DOHH2 (cell line): Measurements from ENCODE around the gene BTBD2.
"Not testable (repeated sequence)": the region's sequence is repeated elsewhere in the genome, so short reads cannot be mapped to it uniquely, and the experiment has no call there.

Source experiments
- H3F3A ChIP-seq: fragments of 200-600 bp; sonication (generic), shearing (Covaris generic); 2 replicates; pipeline ENCODE4 v1.6.0; 2016; ENCODE audit warnings: antibody characterized with exemption, mild to moderate bottlenecking; ENCODE audit not compliant: control insufficient read depth, insufficient read depth
- H3K27ac ChIP-seq: fragments of 200-600 bp; sonication (generic); 2 replicates; pipeline ENCODE4 v1.5.1; 2014; ENCODE audit warnings: low read depth, mild to moderate bottlenecking, low read length, moderate library complexity
- H3K27me3 ChIP-seq: fragments of 200-600 bp; sonication (generic); 2 replicates; pipeline ENCODE4 v1.6.1; 2014; ENCODE audit warnings: mild to moderate bottlenecking, low read length, mixed read lengths; ENCODE audit not compliant: control insufficient read depth
- H3K36me3 ChIP-seq: fragments of 200-600 bp; sonication (generic); 2 replicates; pipeline ENCODE4 v1.6.1; 2014; ENCODE audit warnings: mild to moderate bottlenecking, low read length, moderate library complexity, mixed read lengths; ENCODE audit not compliant: control insufficient read depth
- H3K4me1 ChIP-seq: fragments of 200-600 bp; sonication (generic); 2 replicates; pipeline ENCODE4 v1.6.1; 2014; ENCODE audit warnings: mild to moderate bottlenecking, low read length, mixed read lengths; ENCODE audit not compliant: control insufficient read depth
- H3K4me2 ChIP-seq: fragments of 200-600 bp; sonication (generic); 2 replicates; pipeline ENCODE4 v1.6.0; 2014; ENCODE audit warnings: mild to moderate bottlenecking, low read length, moderate library complexity
- H3K4me3 ChIP-seq: fragments of 200-600 bp; sonication (generic); 2 replicates; pipeline ENCODE4 v1.5.1; 2014; ENCODE audit warnings: mild to moderate bottlenecking, low read length, mixed read lengths
- H3K79me2 ChIP-seq: fragments of 200-600 bp; sonication (generic); 2 replicates; pipeline ENCODE4 v1.6.1; 2014; ENCODE audit warnings: mild to moderate bottlenecking, low read length, mixed read lengths; ENCODE audit not compliant: control insufficient read depth
- H3K9me2 ChIP-seq: fragments of 200-600 bp; sonication (generic); replicated peaks from 2 replicates; pipeline ENCODE4 v1.6.1; 2014; ENCODE audit warnings: mild to moderate bottlenecking, low read length, mixed read lengths; ENCODE audit not compliant: control insufficient read depth
- H3K9me3 ChIP-seq: fragments of 200-600 bp; sonication (generic); 2 replicates; pipeline ENCODE4 v1.6.1; 2014; ENCODE audit warnings: antibody characterized with exemption, low read length, mixed read lengths; ENCODE audit not compliant: control insufficient read depth, insufficient read depth
- H4K20me1 ChIP-seq: fragments of 200-600 bp; sonication (generic); 2 replicates; pipeline ENCODE4 v1.6.0; 2014; ENCODE audit warnings: low read depth, mild to moderate bottlenecking, antibody characterized with exemption, low read length, moderate library complexity; ENCODE audit not compliant: control insufficient read depth, insufficient read depth
- EZH2phosphoT487 ChIP-seq: fragments of 200-600 bp; sonication (generic); IDR thresholded peaks from 2 replicates; pipeline ENCODE4 v1.6.1; 2017; ENCODE audit warnings: borderline replicate concordance, mild to moderate bottlenecking, antibody characterized with exemption, low read length, moderate library complexity, mixed read lengths
- TF ChIP-seq, protein P1 (sequence below): fragments of 200-600 bp; sonication (generic); IDR thresholded peaks from one replicate; pipeline ENCODE4 v1.5.1; 2014; ENCODE audit warnings: antibody characterized with exemption, mild to moderate bottlenecking, low read depth, low read length; ENCODE audit not compliant: poor library complexity, severe bottlenecking

Gene BTBD2

DNA sequence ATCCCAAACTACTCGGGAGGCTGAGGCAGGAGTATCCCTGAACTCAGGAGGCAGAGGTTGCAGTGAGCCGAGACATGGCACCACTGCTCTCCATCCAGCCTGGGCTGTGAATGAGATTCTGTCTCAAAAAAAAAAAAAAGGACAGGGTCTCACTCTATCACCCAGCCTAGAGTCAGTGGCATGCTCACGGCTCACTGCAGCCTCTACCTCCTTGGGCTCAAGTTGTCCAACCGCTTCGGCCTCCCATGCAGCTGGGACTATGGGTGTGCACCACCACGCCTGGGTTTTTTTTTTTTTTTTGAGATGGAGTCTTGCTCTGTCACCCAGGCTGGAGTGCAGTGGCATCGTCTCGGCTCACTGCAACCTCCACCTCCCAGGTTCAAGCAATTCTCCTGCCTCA, 20.9 kb upstream of the BTBD2 start:
- peaks cover 42% of the 10 kb centered on the region for H3K36me3 ChIP-seq
- no peak overlapping the region for H3K4me3 ChIP-seq
- H3K27ac ChIP-seq: no peak overlapping the region
- H4K20me1 ChIP-seq: peaks cover 19% of the 10 kb centered on the region
- peaks cover 65% of the 10 kb centered on the region for H3K4me1 ChIP-seq
- peaks cover 10% of the 10 kb centered on the region for H3K27me3 ChIP-seq
- no peaks in the 10 kb centered on the region for H3K9me2 ChIP-seq
- H3F3A ChIP-seq: peaks cover 26% of the 10 kb centered on the region
- H3K4me2 ChIP-seq: no peak overlapping the region
- H3K9me3 ChIP-seq: no peaks in the 10 kb centered on the region
- no peak for TF ChIP-seq EZH2phosphoT487
- H3K79me2 ChIP-seq: peaks cover 13% of the 10 kb centered on the region

DNA sequence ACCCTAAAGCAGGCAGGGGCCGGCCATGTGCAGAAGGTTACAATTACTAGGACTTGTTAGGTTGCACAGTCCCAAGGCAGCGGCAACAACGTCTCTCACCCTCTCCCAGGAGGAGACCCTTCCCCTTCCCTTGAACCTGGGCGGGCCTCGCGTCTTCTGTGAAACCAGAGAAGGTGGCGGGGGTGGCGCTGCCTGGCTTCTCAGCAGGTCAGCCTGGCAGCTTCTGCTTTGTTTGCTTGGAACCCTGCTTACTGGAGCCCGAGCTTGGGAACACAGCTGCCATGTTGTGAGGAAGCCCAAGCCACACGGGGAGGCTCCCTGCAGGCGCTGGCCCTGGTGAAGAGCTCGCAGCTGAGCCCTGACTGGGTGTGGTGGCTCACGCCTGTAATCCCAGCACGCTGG, 20.1 kb upstream of the BTBD2 start:
- Histone ChIP-seq H3K27me3 (peaks cover 10% of the 10 kb centered on the region), H3K4me3 (no peak overlapping the region), H3F3A (peaks cover 26% of the 10 kb centered on the region), H4K20me1 (peaks cover 10% of the 10 kb centered on the region; the same call in 1 of the 2 replicates), H3K9me3 (no peaks in the 10 kb centered on the region), H3K4me2 (no peak overlapping the region), H3K4me1 (peaks cover 57% of the 10 kb centered on the region), H3K36me3 (peaks cover 34% of the 10 kb centered on the region), H3K9me2 (no peaks in the 10 kb centered on the region), H3K79me2 (peaks cover 5% of the 10 kb centered on the region; the same call in 1 of the 2 replicates), H3K27ac (no peak overlapping the region)
- TF ChIP-seq, protein P1, sequence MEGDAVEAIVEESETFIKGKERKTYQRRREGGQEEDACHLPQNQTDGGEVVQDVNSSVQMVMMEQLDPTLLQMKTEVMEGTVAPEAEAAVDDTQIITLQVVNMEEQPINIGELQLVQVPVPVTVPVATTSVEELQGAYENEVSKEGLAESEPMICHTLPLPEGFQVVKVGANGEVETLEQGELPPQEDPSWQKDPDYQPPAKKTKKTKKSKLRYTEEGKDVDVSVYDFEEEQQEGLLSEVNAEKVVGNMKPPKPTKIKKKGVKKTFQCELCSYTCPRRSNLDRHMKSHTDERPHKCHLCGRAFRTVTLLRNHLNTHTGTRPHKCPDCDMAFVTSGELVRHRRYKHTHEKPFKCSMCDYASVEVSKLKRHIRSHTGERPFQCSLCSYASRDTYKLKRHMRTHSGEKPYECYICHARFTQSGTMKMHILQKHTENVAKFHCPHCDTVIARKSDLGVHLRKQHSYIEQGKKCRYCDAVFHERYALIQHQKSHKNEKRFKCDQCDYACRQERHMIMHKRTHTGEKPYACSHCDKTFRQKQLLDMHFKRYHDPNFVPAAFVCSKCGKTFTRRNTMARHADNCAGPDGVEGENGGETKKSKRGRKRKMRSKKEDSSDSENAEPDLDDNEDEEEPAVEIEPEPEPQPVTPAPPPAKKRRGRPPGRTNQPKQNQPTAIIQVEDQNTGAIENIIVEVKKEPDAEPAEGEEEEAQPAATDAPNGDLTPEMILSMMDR: no peak
- no peak for TF ChIP-seq EZH2phosphoT487

DNA sequence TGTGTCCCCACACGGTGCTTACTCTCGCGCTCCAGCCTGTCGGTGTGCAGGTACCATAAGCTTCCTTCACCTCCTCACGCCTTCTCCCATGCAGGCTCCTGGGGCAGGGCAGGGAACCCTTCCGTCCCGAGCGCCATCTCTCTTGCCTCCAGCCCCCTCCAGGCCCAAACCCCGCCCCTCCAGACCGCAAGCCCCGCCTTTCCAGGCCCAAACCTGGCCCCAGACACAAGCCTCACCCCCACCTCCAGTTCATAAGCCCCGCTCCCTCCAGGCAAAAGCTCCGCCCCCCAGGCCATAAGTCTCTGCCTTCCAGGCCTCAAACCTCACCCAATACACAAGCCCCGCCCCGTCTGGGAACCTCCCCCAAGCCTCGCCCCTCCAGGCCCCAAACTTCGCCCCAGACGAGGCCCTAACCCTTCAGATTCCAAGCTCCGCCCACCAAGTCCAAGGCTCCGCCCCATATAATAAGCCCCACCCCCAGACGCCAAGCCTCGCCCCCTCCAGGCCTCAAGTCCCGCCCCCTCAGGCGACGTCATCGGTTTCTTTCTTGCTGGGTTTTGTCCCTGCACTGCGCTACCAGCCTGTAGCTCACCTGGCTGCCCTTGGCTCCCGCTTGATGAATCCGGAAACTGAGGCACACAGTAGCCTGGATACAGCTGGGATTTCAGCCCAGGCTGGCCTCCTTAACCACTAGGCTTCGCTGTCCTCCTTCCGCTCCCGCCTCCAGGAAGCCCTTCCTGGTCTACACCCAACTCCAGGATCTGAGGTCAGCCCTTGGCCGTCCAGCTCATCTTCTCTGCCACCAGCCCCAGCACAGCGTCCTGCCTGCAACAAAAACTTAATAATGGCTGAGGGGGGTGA, 19.4 kb upstream of the BTBD2 start:
- Histone ChIP-seq H3K27ac (no peak overlapping the region), H3K4me2 (peak overlapping the region; percentile 28), H3K36me3 (peaks cover 28% of the 10 kb centered on the region), H3K9me2 (no peaks in the 10 kb centered on the region), H3K9me3 (no peaks in the 10 kb centered on the region), H3K4me1 (peaks cover 51% of the 10 kb centered on the region), H3K27me3 (peaks cover 10% of the 10 kb centered on the region), H3F3A (peaks cover 26% of the 10 kb centered on the region), H3K79me2 (no peaks in the 10 kb centered on the region), H3K4me3 (no peak overlapping the region), H4K20me1 (0 out of 2 replicates have a peak, but pooled peaks cover 5% of the 10 kb centered on the region)
- no peak for TF ChIP-seq EZH2phosphoT487
- TF ChIP-seq, protein P1: no peak

DNA sequence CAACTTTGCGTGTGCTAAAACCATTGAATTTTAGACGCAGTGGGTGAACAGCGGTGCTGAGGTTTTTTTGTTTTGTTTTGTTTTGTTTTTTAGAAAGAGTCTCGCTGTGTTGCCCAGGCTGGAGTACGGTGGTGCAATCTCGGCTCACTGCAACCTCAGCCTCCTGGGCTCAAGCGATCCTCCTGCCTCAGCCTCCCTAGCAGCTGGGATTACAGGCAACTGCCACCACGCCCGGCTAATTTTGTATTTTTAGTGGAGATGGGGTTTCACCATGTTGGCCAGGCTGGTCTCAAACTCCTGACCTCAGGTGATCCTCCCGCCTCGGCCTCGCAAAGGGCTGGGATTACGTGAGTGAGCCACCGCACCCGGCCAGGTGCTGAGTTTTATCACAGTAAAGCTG, 18.7 kb upstream of the BTBD2 start:
- not testable (repeated sequence) for H3K27me3 ChIP-seq, H4K20me1 ChIP-seq, H3K27ac ChIP-seq, H3K79me2 ChIP-seq, H3K4me3 ChIP-seq, H3K9me2 ChIP-seq, H3K9me3 ChIP-seq
- Histone ChIP-seq H3K4me2 (peak overlapping the region; percentile 28; the same call in 1 of the 2 replicates), H3F3A (peaks cover 26% of the 10 kb centered on the region), H3K36me3 (peaks cover 21% of the 10 kb centered on the region), H3K4me1 (peaks cover 44% of the 10 kb centered on the region)
